Ovary (tissue), 9 donors: ENCODE results near the gene UBE2L6. TPM values are rescaled to one million over a fixed set of nuclear protein-coding genes. Genes with fewer than 3 reads are reported as not detected.

ENCODE experiments used
- DNase-seq, 5 donors: peaks; one replicate each; pipeline ENCODE4 v3.0.0-alpha.2; 2019 to 2020
- H3K27ac ChIP-seq, 2 donors: fragments of 200-600 bp; one replicate each; pipeline versions ENCODE4 v1.5.1 to v1.8.0; 2019 to 2022
- H3K27me3 ChIP-seq: fragments of 200-600 bp; one replicate; pipeline ENCODE4 v1.8.0; 2022
- H3K36me3 ChIP-seq: fragments of 200-600 bp; sonication (generic); one replicate; pipeline ENCODE4 v1.5.1; 2019
- H3K4me1 ChIP-seq: one replicate; pipeline ENCODE4 v1.8.1; 2013; ENCODE audit warnings: mild to moderate bottlenecking, moderate library complexity; ENCODE audit not compliant: insufficient read depth
- H3K4me3 ChIP-seq: fragments of 200-600 bp; sonication (generic); one replicate; pipeline ENCODE4 v1.5.1; 2017
- H3K9me3 ChIP-seq, 2 donors: fragments of 200-600 bp in 1 of 2; sonication (generic) in 1 of 2; one replicate each; pipeline versions ENCODE4 v1.5.1 to v1.8.1; 2013 to 2019; ENCODE audit warnings: mild to moderate bottlenecking in 1 of 2, moderate library complexity in 1 of 2
- CTCF ChIP-seq, 3 donors: fragments of 450-650 bp in 2 of 3; fragments of 200-600 bp in 1 of 3; IDR thresholded peaks; one replicate each; pipeline versions ENCODE4 v1.5.1 to v1.8.0; 2016 to 2022; ENCODE audit warnings: antibody characterized with exemption in 3 of 3, mild to moderate bottlenecking in 1 of 3
- EP300 ChIP-seq: sonication (generic); formaldehyde crosslinking; IDR thresholded peaks from one replicate; pipeline ENCODE4 v1.6.1; 2017; ENCODE audit warnings: antibody characterized with exemption
- POLR2A ChIP-seq: fragments of 450-650 bp; IDR thresholded peaks from one replicate; pipeline ENCODE4 v1.6.1; 2017; ENCODE audit warnings: antibody characterized with exemption, mild to moderate bottlenecking, moderate library complexity
- WGBS, 3 donors: extraction: QIAGEN DNeasy Blood & Tissue Kit in 1 of 3; methylation state at CpG; one replicate each; pipeline versions ENCODE4 v1.1.5 to v1.1.7; 2013 to 2017; 5-methylcytosine and 5-hydroxymethylcytosine counted together
- intact Hi-C, 4 donors: fragments of 100-400 bp; cut with DNase I; formaldehyde crosslinking; loops; one replicate each; pipeline versions ENCODE4 v1.11.0 to v1.15.1; 2022 to 2023
- polyA plus RNA-seq, 2 donors: library from polyadenylated mRNA; stranded (reverse); fragments of 200-250 nt in 1 of 2; fragments of 350-450 nt in 1 of 2; fragmentation: Illumina TruSeq in 1 of 2; extraction: RNeasy Lipid Tissue Mini Kit (QIAGEN cat#74804) in 1 of 2; gene quantifications; one replicate each; pipeline ENCODE4 v1.2.3, GENCODE V29; 2013 to 2014
- total RNA-seq, 7 donors: library from RNA; depleted of rRNA in 2 of 7; stranded (reverse); fragments of >200 nt in 2 of 7; fragmentation: NEBNext Ultra II Directional in 3 of 7; extraction: Animal tissue kit (Norgen Biotek cat#: 25700) in 3 of 7; gene quantifications; one replicate each; pipeline versions ENCODE4 v1.1.0 to v1.2.4, GENCODE V29; 2016 to 2023
- donor health status: DM: no; HTN: no; CAD: no; lungs with moderate emphysema.
- donor health status: DM: no; HTN: no; CAD: no.
- donor health status: Bipolar disorder and iron deficiency.
- donor health status: DM: yes; HTN: yes; CAD: no.
- donor health status: DM: no; HTN: no; CAD: no.
- donor health status: DM: yes; HTN: yes; CAD: no.

The UBE2L6 gene
- total and polyA plus RNA-seq, 9 donors = 27.2 to 114 (median 59.7) TPM

GRCh38 chr11:57555393-57555792 lies 12.1 kb downstream of the UBE2L6 start:
- no peak for TF ChIP-seq POLR2A
- TF ChIP-seq CTCF (IDR thresholded peaks at IDR 0.05) = no peak
- no peak for TF ChIP-seq EP300
- no peaks in the 10 kb centered on the region for H3K27me3 ChIP-seq
- no peak for DNase-seq
- no peaks in the 10 kb centered on the region for H3K4me1 ChIP-seq
- H3K9me3 ChIP-seq = no peaks in the 10 kb centered on the region
- no peak overlapping the region for H3K4me3 ChIP-seq
- H3K36me3 ChIP-seq = no peaks in the 10 kb centered on the region
- 85 to 94% (median 93%) methylated on average over 2 of the region's 2 CpGs for WGBS, 3 donors
- intact Hi-C loops = no loop called here
- H3K27ac ChIP-seq = no peak overlapping the region

GRCh38 chr11:57552479-57552878 lies 15.0 kb downstream of the UBE2L6 start:
- intact Hi-C loops = no loop called here
- H3K4me1 ChIP-seq = peaks cover 6% of the 10 kb centered on the region
- no peak for DNase-seq
- 74 to 79% (median 78%) methylated on average over 5 of the region's 5 CpGs for WGBS, 3 donors
- H3K27me3 ChIP-seq = no peaks in the 10 kb centered on the region
- no peak overlapping the region for H3K4me3 ChIP-seq
- no peak overlapping the region for H3K27ac ChIP-seq
- no peaks in the 10 kb centered on the region for H3K36me3 ChIP-seq
- no peaks in the 10 kb centered on the region for H3K9me3 ChIP-seq
- TF ChIP-seq EP300 = no peak
- no peak for TF ChIP-seq POLR2A
- TF ChIP-seq CTCF (IDR thresholded peaks at IDR 0.05) = no peak

- H3K27me3 ChIP-seq = no peaks in the 10 kb centered on the region
- TF ChIP-seq EP300 (no peak), CTCF (IDR thresholded peaks at IDR 0.05) (no peak), POLR2A (no peak)
- H3K9me3 ChIP-seq = no peaks in the 10 kb centered on the region
- no peak overlapping the region for H3K27ac ChIP-seq
- intact Hi-C loops = no loop called here
- no peaks in the 10 kb centered on the region for H3K36me3 ChIP-seq
- H3K4me1 ChIP-seq = peaks cover 9% of the 10 kb centered on the region
- DNase-seq = no peak
- WGBS, 3 donors = 85 to 95% (median 93%) methylated on average over 4 of the region's 4 CpGs
- H3K4me3 ChIP-seq = no peak overlapping the region
These were observed 15.5 kb downstream of the UBE2L6 start for GRCh38 chr11:57551941-57552340.

- peak in 1 of 5 donors; percentile 26 for DNase-seq
- intact Hi-C loops = no loop called here
- Histone ChIP-seq H3K27ac (no peak overlapping the region), H3K9me3 (no peaks in the 10 kb centered on the region), H3K4me1 (peaks cover 9% of the 10 kb centered on the region), H3K4me3 (no peak overlapping the region), H3K27me3 (no peaks in the 10 kb centered on the region), H3K36me3 (no peaks in the 10 kb centered on the region)
- 73 to 89% (median 85%) methylated on average over 8 of the region's 8 CpGs for WGBS, 3 donors
- TF ChIP-seq POLR2A (no peak), CTCF (IDR thresholded peaks at IDR 0.05) (no peak), EP300 (no peak)
These were observed 17.5 kb downstream of the UBE2L6 start for GRCh38 chr11:57549983-57550382.
